OCI-LY7 (cell line): ENCODE measurements around the gene LIN37. TPM values are rescaled to one million over a fixed set of nuclear protein-coding genes. Genes with fewer than 3 reads are reported as not detected.

Source experiments
- BruUV-seq: library from RNA; stranded (reverse); fragments of 400-500 nt; replicated peaks from 2 replicates; lab custom pipeline; 2021; lab: Mats Ljungman, UMichigan
- CTCF ChIA-PET: fragments of 300-600 bp; sonication (Branson Sonifier 250); formaldehyde crosslinking; loops from one replicate; lab custom pipeline; 2022; ENCODE audit warnings: antibody characterized with exemption; ENCODE audit not compliant: unreplicated experiment; lab: Charles Lee
- POLR2A ChIA-PET: fragments of 300-600 bp; sonication (Branson Sonifier 250); formaldehyde crosslinking; loops from one replicate; lab custom pipeline; 2022; ENCODE audit warnings: antibody characterized with exemption; lab: Charles Lee
- DNase-seq: peaks from one replicate; pipeline ENCODE4 v3.0.0-alpha.2; 2015; ENCODE audit warnings: low spot score
- H2AFZ ChIP-seq: fragments of 200-600 bp; sonication (generic), shearing (Covaris generic); 2 replicates; pipeline ENCODE4 v1.6.1; 2014; ENCODE audit warnings: mild to moderate bottlenecking, antibody characterized with exemption, low read length, moderate library complexity
- H3K27ac ChIP-seq: fragments of 200-600 bp; sonication (generic); 2 replicates; pipeline ENCODE4 v1.5.1; 2014; ENCODE audit warnings: mixed run types, low read depth, mild to moderate bottlenecking, moderate library complexity, low read length, inconsistent platforms; ENCODE audit not compliant: poor library complexity, severe bottlenecking
- H3K36me3 ChIP-seq: fragments of 200-600 bp; sonication (generic); 2 replicates; pipeline ENCODE4 v1.6.1; 2014; ENCODE audit warnings: mild to moderate bottlenecking, antibody characterized with exemption, low read length, moderate library complexity, mixed read lengths; ENCODE audit not compliant: insufficient read depth
- H3K4me1 ChIP-seq: fragments of 200-600 bp; sonication (generic); 2 replicates; pipeline ENCODE4 v1.5.1; 2014; ENCODE audit warnings: mild to moderate bottlenecking, low read length; ENCODE audit not compliant: insufficient read depth, poor library complexity, severe bottlenecking
- H3K4me2 ChIP-seq: fragments of 200-600 bp; sonication (generic); 2 replicates; pipeline ENCODE4 v1.6.1; 2014; ENCODE audit warnings: mild to moderate bottlenecking, low read length
- H3K4me3 ChIP-seq: fragments of 200-600 bp; sonication (generic); 2 replicates; pipeline ENCODE4 v1.5.1; 2014; ENCODE audit warnings: mild to moderate bottlenecking, low read depth, low read length; ENCODE audit not compliant: poor library complexity, severe bottlenecking
- H3K79me2 ChIP-seq: fragments of 200-600 bp; sonication (generic); 2 replicates; pipeline ENCODE4 v1.6.1; 2016; ENCODE audit warnings: low read depth, mild to moderate bottlenecking, low read length, moderate library complexity, mixed read lengths; ENCODE audit not compliant: insufficient read depth
- H3K9me2 ChIP-seq: fragments of 200-600 bp; sonication (generic); 2 replicates; pipeline ENCODE4 v1.6.1; 2016; ENCODE audit warnings: mild to moderate bottlenecking, low read length, mixed read lengths; ENCODE audit not compliant: insufficient read depth
- H3K9me3 ChIP-seq: fragments of 200-600 bp; sonication (generic); 2 replicates; pipeline ENCODE4 v1.6.1; 2014; ENCODE audit warnings: mild to moderate bottlenecking, mixed run types, low read length, mixed read lengths
- H4K20me1 ChIP-seq: fragments of 200-600 bp; sonication (generic); 2 replicates; pipeline ENCODE4 v1.6.1; 2014; ENCODE audit warnings: mild to moderate bottlenecking, antibody characterized with exemption, low read length, moderate library complexity, mixed read lengths; ENCODE audit not compliant: insufficient read depth
- EZH2phosphoT487 ChIP-seq: fragments of 200-600 bp; sonication (generic); IDR thresholded peaks from 2 replicates; pipeline ENCODE4 v1.6.1; 2018; ENCODE audit warnings: low read depth, borderline replicate concordance, mild to moderate bottlenecking, mixed run types, antibody characterized with exemption, low read length, moderate library complexity, mixed read lengths
- intact Hi-C: fragments of 100-400 bp; cut with micrococcal nuclease; formaldehyde crosslinking; loops from one replicate; pipeline ENCODE4 v1.10.0; 2022; ENCODE audit not compliant: unreplicated experiment
- total RNA-seq, 2 experiments: library from RNA; depleted of rRNA in 1 of 2; stranded (reverse); fragments of >200 nt in 1 of 2; shearing (Covaris generic) in 1 of 2; gene quantifications; 2 replicates each; pipeline ENCODE4 v1.2.3, GENCODE V29; 2014 to 2022
- TF ChIP-seq, protein P1 (sequence below): fragments of 200-600 bp; sonication (generic); conservative IDR thresholded peaks from 2 replicates; pipeline ENCODE4 v1.5.1; 2014; ENCODE audit warnings: mild to moderate bottlenecking, antibody characterized with exemption, low read length, moderate library complexity, mixed read lengths

Gene LIN37
- total RNA-seq, 2 experiments from 2014 or later: 11.6 to 11.7 TPM

DNA sequence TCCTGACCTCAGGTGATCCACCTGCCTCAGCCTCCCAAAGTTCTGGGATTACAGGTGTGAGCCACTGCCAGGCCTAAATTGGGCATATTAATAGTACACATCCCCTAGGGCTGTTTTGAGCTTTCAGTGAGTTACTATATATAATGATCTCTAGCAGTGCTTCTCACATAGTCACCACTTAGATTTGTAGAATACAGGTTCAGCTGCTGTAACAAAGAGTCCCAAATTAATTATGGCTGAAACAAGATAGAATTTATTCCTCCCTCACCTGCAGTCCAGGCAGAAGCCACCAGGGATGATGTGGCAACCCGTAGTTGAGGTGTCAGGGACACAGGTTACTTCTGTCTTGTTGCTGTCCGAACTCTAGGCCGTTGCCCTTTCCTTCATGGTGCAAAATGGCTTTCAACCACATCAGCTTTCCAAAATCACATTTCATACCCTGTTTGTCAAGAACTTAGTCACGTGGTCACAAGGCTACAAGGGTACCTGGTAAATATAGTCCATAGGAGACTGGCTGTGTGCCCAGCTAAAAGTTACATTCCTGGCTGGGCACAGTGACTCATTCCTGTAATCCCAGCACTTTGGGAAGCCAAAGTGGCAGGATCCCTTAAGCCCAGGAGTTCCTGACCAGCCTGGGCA lies 12.5 kb downstream of the LIN37 start:
- DNase-seq: no peak
- CTCF ChIA-PET: no interaction called here
- no peak for TF ChIP-seq EZH2phosphoT487
- TF ChIP-seq, protein P1, sequence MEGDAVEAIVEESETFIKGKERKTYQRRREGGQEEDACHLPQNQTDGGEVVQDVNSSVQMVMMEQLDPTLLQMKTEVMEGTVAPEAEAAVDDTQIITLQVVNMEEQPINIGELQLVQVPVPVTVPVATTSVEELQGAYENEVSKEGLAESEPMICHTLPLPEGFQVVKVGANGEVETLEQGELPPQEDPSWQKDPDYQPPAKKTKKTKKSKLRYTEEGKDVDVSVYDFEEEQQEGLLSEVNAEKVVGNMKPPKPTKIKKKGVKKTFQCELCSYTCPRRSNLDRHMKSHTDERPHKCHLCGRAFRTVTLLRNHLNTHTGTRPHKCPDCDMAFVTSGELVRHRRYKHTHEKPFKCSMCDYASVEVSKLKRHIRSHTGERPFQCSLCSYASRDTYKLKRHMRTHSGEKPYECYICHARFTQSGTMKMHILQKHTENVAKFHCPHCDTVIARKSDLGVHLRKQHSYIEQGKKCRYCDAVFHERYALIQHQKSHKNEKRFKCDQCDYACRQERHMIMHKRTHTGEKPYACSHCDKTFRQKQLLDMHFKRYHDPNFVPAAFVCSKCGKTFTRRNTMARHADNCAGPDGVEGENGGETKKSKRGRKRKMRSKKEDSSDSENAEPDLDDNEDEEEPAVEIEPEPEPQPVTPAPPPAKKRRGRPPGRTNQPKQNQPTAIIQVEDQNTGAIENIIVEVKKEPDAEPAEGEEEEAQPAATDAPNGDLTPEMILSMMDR: no peak
- H3K79me2 ChIP-seq: peaks cover 13% of the 10 kb centered on the region; the same call in 1 of the 2 replicates
- no peak overlapping the region for H3K27ac ChIP-seq
- peaks cover 42% of the 10 kb centered on the region for H3K36me3 ChIP-seq
- H3K4me3 ChIP-seq: no peak overlapping the region
- no peak overlapping the region for H2AFZ ChIP-seq
- peaks cover 21% of the 10 kb centered on the region for H3K4me1 ChIP-seq
- H3K9me3 ChIP-seq: 0 out of 2 replicates have a peak, but pooled peaks cover 8% of the 10 kb centered on the region
- H3K4me2 ChIP-seq: no peak overlapping the region
- BruUV-seq: no TSS peak
- POLR2A ChIA-PET: no interaction called here
- H4K20me1 ChIP-seq: no peaks in the 10 kb centered on the region
- H3K9me2 ChIP-seq: no peaks in the 10 kb centered on the region
- intact Hi-C loops: no loop called here

DNA sequence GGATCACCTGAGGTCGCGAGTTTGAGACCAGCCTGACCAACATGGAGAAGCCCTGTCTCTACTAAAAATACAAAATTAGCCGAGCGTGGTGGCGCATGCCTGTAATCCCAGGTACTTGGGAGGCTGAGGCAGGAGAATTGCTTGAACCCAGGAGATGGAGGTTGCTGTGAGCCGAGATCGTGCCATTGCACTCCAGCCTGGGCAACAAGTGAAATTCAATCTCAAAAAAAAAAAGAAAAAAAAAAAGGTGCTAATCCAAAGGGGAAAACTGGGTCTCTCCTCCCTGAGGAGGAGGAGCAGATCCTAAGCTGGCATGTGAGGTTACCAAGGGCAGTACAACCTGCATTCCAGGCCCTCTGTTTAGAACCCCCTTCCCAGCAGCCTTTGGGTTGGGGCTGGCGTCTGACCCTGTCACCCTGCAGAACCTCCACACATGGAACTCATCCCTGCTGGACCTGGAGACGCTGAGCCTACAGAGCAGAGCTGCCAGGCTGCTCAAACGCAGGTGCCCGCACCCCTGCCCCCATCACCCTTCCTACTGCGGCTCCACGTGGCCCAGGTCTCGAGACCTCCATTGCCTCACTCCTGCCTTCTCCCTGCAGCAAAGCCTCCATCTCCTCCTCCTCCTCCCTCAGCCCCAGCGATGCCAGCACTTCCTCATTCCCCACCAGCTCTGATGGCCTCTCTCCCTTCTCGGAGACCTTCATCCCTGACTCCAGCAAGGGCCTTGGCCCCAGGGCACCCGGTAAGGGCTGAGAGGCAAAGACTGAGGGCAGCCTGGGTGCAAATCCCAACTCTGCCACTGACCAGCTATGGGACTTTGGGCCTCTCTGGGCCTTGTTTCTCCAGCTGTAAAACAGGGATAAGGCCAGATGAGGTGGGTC lies 16.3 kb downstream of the LIN37 start:
- H3K4me2 ChIP-seq: no peak overlapping the region
- ChIA-PET POLR2A (interaction anchor here (0.6 kb wide), 1 partner anchor 79 kb away, joined by 3 read pairs; no protein-coding TSS in a partner anchor), CTCF (no interaction called here)
- DNase-seq: no peak
- no peak overlapping the region for H2AFZ ChIP-seq
- no peak overlapping the region for H3K4me3 ChIP-seq
- intact Hi-C loops: no loop called here
- no peak overlapping the region for H3K27ac ChIP-seq
- H3K79me2 ChIP-seq: peaks cover under 1% of the 10 kb centered on the region; the same call in 1 of the 2 replicates
- BruUV-seq: no TSS peak
- H3K9me2 ChIP-seq: no peaks in the 10 kb centered on the region
- peaks cover 3% of the 10 kb centered on the region for H3K4me1 ChIP-seq
- no peaks in the 10 kb centered on the region for H4K20me1 ChIP-seq
- H3K36me3 ChIP-seq: peaks cover 53% of the 10 kb centered on the region
- TF ChIP-seq EZH2phosphoT487: no peak
- TF ChIP-seq, protein P1: no peak
- 0 out of 2 replicates have a peak, but pooled peaks cover 8% of the 10 kb centered on the region for H3K9me3 ChIP-seq
